PC-9 (cell line): ENCODE data around the gene RBM19.

Experiments
- EZH2 ChIP-seq: fragments of 200-600 bp; sonication (generic); IDR thresholded peaks from 2 replicates; pipeline ENCODE4 v1.8.0; 2017; ENCODE audit warnings: antibody characterized with exemption, low read depth
- TF ChIP-seq, protein P1 (sequence below): fragments of 200-600 bp; sonication (generic); conservative IDR thresholded peaks from 2 replicates; pipeline ENCODE4 v1.6.1; 2017; ENCODE audit warnings: mixed run types, antibody characterized with exemption, mild to moderate bottlenecking, moderate library complexity

DNA sequence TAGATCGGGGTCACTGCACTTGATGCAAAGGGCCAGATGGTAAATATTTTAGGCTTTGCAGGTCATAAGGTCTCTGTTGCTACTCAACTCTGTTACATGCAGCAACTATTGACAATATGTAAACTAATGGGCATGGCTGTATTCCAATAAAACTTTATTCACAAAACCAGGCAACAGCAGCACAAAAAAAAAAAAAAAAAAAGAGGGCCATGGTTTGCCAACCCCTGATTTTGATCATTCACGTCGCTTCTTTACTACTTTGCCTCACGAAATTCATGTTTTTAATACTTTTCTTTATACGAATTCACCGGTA is 152.9 kb downstream of the RBM19 start:
- TF ChIP-seq, protein P1, sequence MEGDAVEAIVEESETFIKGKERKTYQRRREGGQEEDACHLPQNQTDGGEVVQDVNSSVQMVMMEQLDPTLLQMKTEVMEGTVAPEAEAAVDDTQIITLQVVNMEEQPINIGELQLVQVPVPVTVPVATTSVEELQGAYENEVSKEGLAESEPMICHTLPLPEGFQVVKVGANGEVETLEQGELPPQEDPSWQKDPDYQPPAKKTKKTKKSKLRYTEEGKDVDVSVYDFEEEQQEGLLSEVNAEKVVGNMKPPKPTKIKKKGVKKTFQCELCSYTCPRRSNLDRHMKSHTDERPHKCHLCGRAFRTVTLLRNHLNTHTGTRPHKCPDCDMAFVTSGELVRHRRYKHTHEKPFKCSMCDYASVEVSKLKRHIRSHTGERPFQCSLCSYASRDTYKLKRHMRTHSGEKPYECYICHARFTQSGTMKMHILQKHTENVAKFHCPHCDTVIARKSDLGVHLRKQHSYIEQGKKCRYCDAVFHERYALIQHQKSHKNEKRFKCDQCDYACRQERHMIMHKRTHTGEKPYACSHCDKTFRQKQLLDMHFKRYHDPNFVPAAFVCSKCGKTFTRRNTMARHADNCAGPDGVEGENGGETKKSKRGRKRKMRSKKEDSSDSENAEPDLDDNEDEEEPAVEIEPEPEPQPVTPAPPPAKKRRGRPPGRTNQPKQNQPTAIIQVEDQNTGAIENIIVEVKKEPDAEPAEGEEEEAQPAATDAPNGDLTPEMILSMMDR: no peak
- no peak for TF ChIP-seq EZH2
